ENCODE measurements around the gene COA6.
A peak's percentile ranks its signal among the peaks of the same experiment; 100 is the strongest.
"Not testable (repeated sequence)": the region's sequence is repeated elsewhere in the genome, so short reads cannot be mapped to it uniquely, and the experiment has no call there.

The COA6 gene

GRCh38 chr1:234371414-234371813, 1.8 kb upstream of the COA6 start:
- no peak for DNase-seq

- DNase-seq, result no peak
Observed at GRCh38 chr1:234372011-234372757, 1.1 kb upstream of the COA6 start.

GRCh38 chr1:234373959-234374254, 651 bp downstream of the COA6 start:
- DNase-seq, result no peak

GRCh38 chr1:234375672-234376071, 2.4 kb downstream of the COA6 start:
- no peak for DNase-seq

- DNase-seq, result not testable (repeated sequence)
Observed at GRCh38 chr1:234379591-234380109, 6.4 kb downstream of the COA6 start.

- no peak for DNase-seq
Observed at GRCh38 chr1:234381699-234382555, 8.7 kb downstream of the COA6 start.

GRCh38 chr1:234386122-234386521, 12.9 kb downstream of the COA6 start:
- DNase-seq, result no peak

GRCh38 chr1:234388094-234388493, 14.8 kb downstream of the COA6 start:
- DNase-seq, result no peak

GRCh38 chr1:234393190-234393589, 19.9 kb downstream of the COA6 start:
- no peak for DNase-seq

GRCh38 chr1:234395297-234395696, 22.0 kb downstream of the COA6 start:
- no peak for DNase-seq

GRCh38 chr1:234396092-234396491, 22.8 kb downstream of the COA6 start:
- no peak for DNase-seq

GRCh38 chr1:234396871-234397270, 23.6 kb downstream of the COA6 start:
- DNase-seq, result no peak

- DNase-seq, result no peak
Observed at GRCh38 chr1:234397732-234398131, 24.5 kb downstream of the COA6 start.

GRCh38 chr1:234398849-234399381, 25.7 kb downstream of the COA6 start:
- no peak for DNase-seq

GRCh38 chr1:234399515-234399914, 26.3 kb downstream of the COA6 start:
- DNase-seq, result not testable (repeated sequence)

- no peak for DNase-seq
Observed at GRCh38 chr1:234400773-234401172, 27.5 kb downstream of the COA6 start.

- DNase-seq, result no peak
Observed at GRCh38 chr1:234401658-234402057, 28.4 kb downstream of the COA6 start.

GRCh38 chr1:234402939-234403338, 29.7 kb downstream of the COA6 start:
- DNase-seq, result no peak

- DNase-seq, result no peak
Observed at GRCh38 chr1:234405676-234406075, 32.4 kb downstream of the COA6 start.

- no peak for DNase-seq
Observed at GRCh38 chr1:234406871-234407270, 33.6 kb downstream of the COA6 start.

- peak; percentile 48 to 53 for DNase-seq
Observed at GRCh38 chr1:234408757-234409156, 35.5 kb downstream of the COA6 start.

GRCh38 chr1:234409328-234409727, 36.1 kb downstream of the COA6 start:
- DNase-seq, result no peak

- no peak for DNase-seq
Observed at GRCh38 chr1:234412830-234413229, 39.6 kb downstream of the COA6 start.

- DNase-seq, result no peak
Observed at GRCh38 chr1:234413485-234413884, 40.2 kb downstream of the COA6 start.
